Natural killer cell (primary cell): ENCODE measurements around the gene RICTOR. TPM values are rescaled to one million over a fixed set of nuclear protein-coding genes. Genes with fewer than 3 reads are reported as not detected.
A peak's percentile ranks its signal among the peaks of the same experiment; 100 is the strongest.

Experiments used
- ATAC-seq, 3 donors: fragments of 150-1000 bp in 2 of 3; fragments of 200-7000 bp in 1 of 3; cut with Tn5 transposase; 1 replicate in 1 of 3; 2 replicates in 2 of 3; pipeline ENCODE4 v1.10.0; 2021; ENCODE audit warnings: mild to moderate bottlenecking in 2 of 3, moderate library complexity in 2 of 3
- DNase-seq, 2 donors: peaks; one replicate each; pipeline versions ENCODE4 v3.0.0 to v3.0.0-alpha.2; 2013 to 2021; ENCODE audit warnings: mixed read lengths in 1 of 2
- H3K27ac ChIP-seq: one replicate; pipeline ENCODE4 v1.5.1; 2013; ENCODE audit warnings: mild to moderate bottlenecking, low read length
- H3K27me3 ChIP-seq: one replicate; pipeline ENCODE4 v1.6.1; 2013; ENCODE audit warnings: low read length; ENCODE audit not compliant: control insufficient read depth, insufficient read depth
- H3K36me3 ChIP-seq: one replicate; pipeline ENCODE4 v1.6.1; 2013; ENCODE audit warnings: low read length; ENCODE audit not compliant: control insufficient read depth, insufficient read depth
- H3K4me1 ChIP-seq: one replicate; pipeline ENCODE4 v1.6.1; 2013; ENCODE audit warnings: low read length; ENCODE audit not compliant: control insufficient read depth, insufficient read depth
- H3K4me3 ChIP-seq: one replicate; pipeline ENCODE4 v1.5.1; 2013; ENCODE audit warnings: low read length
- H3K9me3 ChIP-seq: one replicate; pipeline ENCODE4 v1.6.1; 2013; ENCODE audit warnings: low read length; ENCODE audit not compliant: control insufficient read depth, insufficient read depth
- H3K27ac Mint-ChIP-seq, 2 donors: one replicate each; pipeline ENCODE4 v1.8.0; 2022; ENCODE audit warnings: mild to moderate bottlenecking in 2 of 2, mixed read lengths in 2 of 2, moderate library complexity in 1 of 2
- H3K27me3 Mint-ChIP-seq, 2 donors: one replicate each; pipeline ENCODE4 v1.8.0; 2022; ENCODE audit warnings: low read depth in 2 of 2, mixed read lengths in 2 of 2
- H3K36me3 Mint-ChIP-seq: one replicate; pipeline ENCODE4 v1.8.0; 2022; ENCODE audit warnings: mixed read lengths
- H3K4me1 Mint-ChIP-seq, 2 donors: one replicate each; pipeline ENCODE4 v1.8.0; 2022; ENCODE audit warnings: mixed read lengths in 2 of 2
- H3K4me3 Mint-ChIP-seq: one replicate; pipeline ENCODE4 v1.8.0; 2022; ENCODE audit warnings: mild to moderate bottlenecking, moderate library complexity, mixed read lengths
- H3K9me3 Mint-ChIP-seq, 2 donors: one replicate each; pipeline ENCODE4 v1.8.0; 2022; ENCODE audit warnings: mixed read lengths in 2 of 2
- WGBS: methylation state at CpG from one replicate; pipeline ENCODE4 v1.1.7; 2013; ENCODE audit warnings: missing lambda C conversion rate; ENCODE audit not compliant: insufficient coverage; 5-methylcytosine and 5-hydroxymethylcytosine counted together
- intact Hi-C: fragments of 100-400 bp; cut with micrococcal nuclease; formaldehyde crosslinking; loops from one replicate; pipeline ENCODE4 v1.14.2; 2022
- total RNA-seq, 4 donors: library from RNA; stranded (reverse); fragments of 120-200 nt in 1 of 4; gene quantifications; one replicate each; pipeline versions ENCODE4 v1.2.3 to v1.2.4, GENCODE V29; 2013 to 2022
- TF ChIP-seq, protein P1 (sequence below): fragments of 200-600 bp; IDR thresholded peaks from one replicate; pipeline ENCODE4 v1.8.0; 2022; ENCODE audit warnings: antibody characterized with exemption

RICTOR gene
- total RNA-seq, 3 donors from 2014 or later (not counting 1 experiment from before 2014, with no cell fraction given) = 103 to 105 (median 103) TPM

DNA sequence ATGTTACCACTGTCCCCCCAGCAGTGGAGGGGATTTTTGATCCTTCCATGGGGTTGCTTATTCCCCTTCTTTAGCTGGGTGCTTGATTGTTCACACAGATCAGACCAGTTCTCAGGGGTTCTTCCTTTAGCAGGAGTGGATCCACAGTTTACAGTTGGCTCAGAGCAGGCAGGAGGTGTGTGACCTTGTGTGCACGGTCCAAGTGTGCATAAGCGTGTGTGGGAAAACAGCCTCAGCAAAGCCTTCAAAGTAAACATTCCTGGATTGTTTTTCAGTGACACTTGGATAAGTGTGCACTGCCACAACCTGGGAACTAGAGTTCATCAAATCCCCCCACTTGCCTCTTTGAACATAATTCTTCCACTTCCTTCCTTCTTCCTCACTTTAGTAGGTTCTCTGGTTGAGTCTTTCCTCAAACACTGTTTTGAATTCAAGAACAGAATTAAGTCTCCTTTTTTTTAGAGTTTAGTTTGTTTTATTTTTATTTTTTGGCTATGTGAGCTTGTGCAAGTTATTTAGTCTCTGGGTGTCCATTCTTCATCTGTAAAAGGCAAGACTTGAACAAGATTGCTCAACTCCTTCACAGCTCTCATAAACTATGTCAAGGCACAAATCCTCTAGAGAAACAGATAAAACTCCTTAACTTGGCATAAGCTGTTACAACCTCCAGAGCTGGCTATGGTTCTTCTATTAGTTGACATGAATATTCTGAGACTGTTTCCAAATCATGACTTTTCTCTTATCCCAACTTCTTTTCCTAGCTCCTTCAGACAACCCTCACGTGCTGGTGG is 150.3 kb downstream of the RICTOR start:
- no peak overlapping the region for H3K27ac ChIP-seq
- TF ChIP-seq, protein P1, sequence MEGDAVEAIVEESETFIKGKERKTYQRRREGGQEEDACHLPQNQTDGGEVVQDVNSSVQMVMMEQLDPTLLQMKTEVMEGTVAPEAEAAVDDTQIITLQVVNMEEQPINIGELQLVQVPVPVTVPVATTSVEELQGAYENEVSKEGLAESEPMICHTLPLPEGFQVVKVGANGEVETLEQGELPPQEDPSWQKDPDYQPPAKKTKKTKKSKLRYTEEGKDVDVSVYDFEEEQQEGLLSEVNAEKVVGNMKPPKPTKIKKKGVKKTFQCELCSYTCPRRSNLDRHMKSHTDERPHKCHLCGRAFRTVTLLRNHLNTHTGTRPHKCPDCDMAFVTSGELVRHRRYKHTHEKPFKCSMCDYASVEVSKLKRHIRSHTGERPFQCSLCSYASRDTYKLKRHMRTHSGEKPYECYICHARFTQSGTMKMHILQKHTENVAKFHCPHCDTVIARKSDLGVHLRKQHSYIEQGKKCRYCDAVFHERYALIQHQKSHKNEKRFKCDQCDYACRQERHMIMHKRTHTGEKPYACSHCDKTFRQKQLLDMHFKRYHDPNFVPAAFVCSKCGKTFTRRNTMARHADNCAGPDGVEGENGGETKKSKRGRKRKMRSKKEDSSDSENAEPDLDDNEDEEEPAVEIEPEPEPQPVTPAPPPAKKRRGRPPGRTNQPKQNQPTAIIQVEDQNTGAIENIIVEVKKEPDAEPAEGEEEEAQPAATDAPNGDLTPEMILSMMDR = no peak
- intact Hi-C loops = no loop called here
- peaks cover 6% of the 10 kb centered on the region for H3K27me3 ChIP-seq
- Mint-ChIP-seq H3K9me3 (no peaks in the 10 kb centered on the region), H3K4me3 (no peak overlapping the region), H3K4me1 (no peaks in the 10 kb centered on the region), H3K27ac (no peak overlapping the region), H3K36me3 (no peaks in the 10 kb centered on the region), H3K27me3 (peaks cover 27 to 34% of the 10 kb centered on the region in 2 donors)
- H3K36me3 ChIP-seq = no peaks in the 10 kb centered on the region
- H3K4me1 ChIP-seq = no peaks in the 10 kb centered on the region
- DNase-seq (no peak), ATAC-seq (no peak)
- H3K4me3 ChIP-seq = no peak overlapping the region
- no peaks in the 10 kb centered on the region for H3K9me3 ChIP-seq
- 77% methylated on average over 3 of the region's 3 CpGs for WGBS

DNA sequence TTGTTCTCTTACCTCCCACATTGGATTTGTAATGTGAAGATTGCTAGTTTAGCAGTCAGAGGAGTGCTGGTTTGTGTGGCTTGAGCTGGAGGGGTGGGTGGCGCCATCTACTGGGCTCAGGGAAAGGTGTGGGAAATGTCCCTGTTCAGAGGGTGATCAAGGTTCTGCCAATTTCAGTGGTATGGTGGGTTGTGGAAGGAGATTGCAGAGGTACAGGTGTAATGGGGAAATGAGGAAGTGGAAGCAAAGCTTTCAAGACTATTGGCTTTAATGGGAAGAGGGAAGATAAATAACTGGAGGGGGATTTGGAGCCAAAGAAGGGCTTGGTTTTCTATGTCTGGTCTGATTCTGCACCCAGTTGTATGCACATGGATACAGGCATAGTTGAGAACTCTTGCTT is 152.0 kb downstream of the RICTOR start:
- peak; percentile 55 to 78 (median 63) for ATAC-seq
- no peaks in the 10 kb centered on the region for H3K36me3 Mint-ChIP-seq
- WGBS = 0% methylated on average over 1 of the region's 1 CpG
- Histone ChIP-seq H3K4me3 (no peak overlapping the region), H3K36me3 (no peaks in the 10 kb centered on the region), H3K27ac (no peak overlapping the region), H3K4me1 (no peaks in the 10 kb centered on the region), H3K27me3 (peaks cover 6% of the 10 kb centered on the region), H3K9me3 (no peaks in the 10 kb centered on the region)
- H3K27ac Mint-ChIP-seq = no peak overlapping the region
- intact Hi-C loops = loop anchor here (1.0 kb wide), 1 partner anchor 481 kb away; no protein-coding TSS in a partner anchor
- H3K4me3 Mint-ChIP-seq = no peak overlapping the region
- TF ChIP-seq, protein P1 = peak; percentile 64
- DNase-seq = peak; percentile 21 to 65
- H3K4me1 Mint-ChIP-seq = no peaks in the 10 kb centered on the region
- peaks cover 21 to 50% of the 10 kb centered on the region in 2 donors for H3K27me3 Mint-ChIP-seq
- no peaks in the 10 kb centered on the region for H3K9me3 Mint-ChIP-seq

DNA sequence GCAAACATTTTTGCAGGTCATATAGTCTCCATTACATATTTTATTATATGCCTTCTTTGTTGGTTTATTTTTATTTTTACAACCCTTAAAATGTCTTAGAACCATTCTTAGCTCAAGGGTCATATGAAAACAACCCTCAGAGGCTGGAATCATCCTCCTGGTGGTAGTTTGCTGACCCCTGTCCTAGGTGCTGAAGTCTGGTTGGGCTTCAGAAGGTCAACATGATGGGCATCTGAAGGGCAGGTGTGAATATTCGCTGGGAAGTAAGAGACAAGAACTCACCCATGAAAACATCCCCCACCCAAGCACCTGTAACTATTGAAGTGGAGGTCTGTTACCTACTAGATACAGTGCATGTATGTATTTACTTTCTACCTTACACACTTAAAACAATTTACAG is 153.0 kb downstream of the RICTOR start:
- Mint-ChIP-seq H3K36me3 (no peaks in the 10 kb centered on the region), H3K27ac (no peak overlapping the region), H3K27me3 (peaks cover 24 to 57% of the 10 kb centered on the region in 2 donors), H3K4me3 (no peak overlapping the region), H3K9me3 (no peaks in the 10 kb centered on the region), H3K4me1 (no peaks in the 10 kb centered on the region)
- Histone ChIP-seq H3K4me3 (no peak overlapping the region), H3K36me3 (no peaks in the 10 kb centered on the region), H3K9me3 (no peaks in the 10 kb centered on the region), H3K27me3 (peaks cover 6% of the 10 kb centered on the region), H3K4me1 (no peaks in the 10 kb centered on the region), H3K27ac (no peak overlapping the region)
- TF ChIP-seq, protein P1 = no peak
- ATAC-seq = no peak
- intact Hi-C loops = no loop called here
- WGBS = no CpG with 5 or more reads among the region's 1 CpG
- DNase-seq = no peak
